Endothelial cell of umbilical vein (primary cell): ENCODE data around the gene PHOX2A. TPM values are rescaled to one million over a fixed set of nuclear protein-coding genes. Genes with fewer than 3 reads are reported as not detected.

ENCODE experiments used
- BruUV-seq: library from RNA; stranded (reverse); fragments of 400-500 nt; replicated peaks from 2 replicates; lab custom pipeline; 2021; lab: Mats Ljungman, UMichigan
- CTCF ChIA-PET: fragments of 300-600, 350-600 bp; sonication (Branson Sonifier 250); formaldehyde crosslinking; loops from one replicate; lab custom pipeline; 2021; ENCODE audit warnings: antibody characterized with exemption, inconsistent platforms; lab: Charles Lee
- POLR2A ChIA-PET: fragments of 300-600, 350-600 bp; sonication (Branson Sonifier 250); formaldehyde crosslinking; loops from one replicate; lab custom pipeline; 2021; ENCODE audit warnings: antibody characterized with exemption, inconsistent platforms; lab: Charles Lee
- DNase-seq: peaks from one replicate; pipeline ENCODE4 v3.0.0-alpha.2; 2011; ENCODE audit warnings: low read depth, low spot score
- FAIRE-seq: peaks from 2 replicates; lab custom pipeline; 2011; peaks lifted over from hg19 to GRCh38; lab: Jason Lieb, UNC
- H2AFZ ChIP-seq: 2 replicates; pipeline ENCODE4 v1.6.0; 2012; ENCODE audit warnings: low read depth, low read length, control low read depth, inconsistent platforms
- H3K27ac ChIP-seq: 2 replicates; pipeline ENCODE4 v1.5.1; 2011; ENCODE audit warnings: low read depth, mild to moderate bottlenecking, control low read depth, low read length, moderate library complexity; ENCODE audit not compliant: insufficient read depth
- H3K27me3 ChIP-seq, 2 experiments: 2 replicates each; pipeline versions ENCODE4 v1.6.0 to v1.6.1; 2011; ENCODE audit warnings: low read length in 2 of 2, mixed read lengths in 1 of 2; ENCODE audit not compliant: control insufficient read depth in 2 of 2, insufficient read depth in 2 of 2
- H3K36me3 ChIP-seq, 2 experiments: 2 replicates in 1 of 2; 3 replicates in 1 of 2; pipeline ENCODE4 v1.5.1; 2011; ENCODE audit warnings: low read length in 2 of 2, mild to moderate bottlenecking in 1 of 2, moderate library complexity in 1 of 2; ENCODE audit not compliant: control insufficient read depth in 2 of 2, insufficient read depth in 2 of 2; ENCODE audit errors: extremely low read depth in 1 of 2
- H3K4me1 ChIP-seq: 3 replicates; pipeline ENCODE4 v1.5.1; 2011; ENCODE audit warnings: mild to moderate bottlenecking, low read length; ENCODE audit not compliant: control insufficient read depth, insufficient read depth; ENCODE audit errors: extremely low read depth
- H3K4me2 ChIP-seq: 2 replicates; pipeline ENCODE4 v1.6.1; 2011; ENCODE audit warnings: low read length, control low read depth, mixed read lengths; ENCODE audit not compliant: insufficient read depth
- H3K4me3 ChIP-seq, 3 experiments: fragments of 200-600 bp in 1 of 3; sonication (generic), shearing (Covaris generic) in 1 of 3; replicated peaks in 1 of 3; 2 replicates each; pipeline ENCODE4 v1.5.1; 2011 to 2016; ENCODE audit warnings: control low read depth in 3 of 3, low read length in 3 of 3, mild to moderate bottlenecking in 2 of 3, inconsistent platforms in 1 of 3, low read depth in 1 of 3, moderate library complexity in 1 of 3; ENCODE audit not compliant: insufficient read depth in 1 of 3
- H3K79me2 ChIP-seq: 2 replicates; pipeline ENCODE4 v1.6.0; 2012; ENCODE audit warnings: low read length, inconsistent platforms; ENCODE audit not compliant: control insufficient read depth, insufficient read depth
- H3K9ac ChIP-seq: replicated peaks from 2 replicates; pipeline ENCODE3; 2011; ENCODE audit warnings: low read length, control low read depth; ENCODE audit not compliant: insufficient read depth; ENCODE audit errors: extremely low read depth
- H3K9me1 ChIP-seq: replicated peaks from 3 replicates; pipeline ENCODE4 v1.6.0; 2011; ENCODE audit warnings: mild to moderate bottlenecking, low read length; ENCODE audit not compliant: control insufficient read depth, insufficient read depth; ENCODE audit errors: extremely low read depth
- H3K9me3 ChIP-seq: replicated peaks from 2 replicates; pipeline ENCODE4 v1.5.1; 2012; ENCODE audit warnings: low read length, inconsistent platforms; ENCODE audit not compliant: control insufficient read depth, insufficient read depth
- H4K20me1 ChIP-seq: replicated peaks from 2 replicates; pipeline ENCODE3; 2011; ENCODE audit warnings: mild to moderate bottlenecking, low read length; ENCODE audit not compliant: control insufficient read depth, insufficient read depth; ENCODE audit errors: extremely low read depth
- CTCF ChIP-seq, 2 donors: IDR thresholded peaks; 1 replicate in 1 of 2; 2 replicates in 1 of 2; pipeline ENCODE4 v1.5.1; 2011; ENCODE audit warnings: low read length in 2 of 2, mild to moderate bottlenecking in 2 of 2, moderate library complexity in 2 of 2, control low read depth in 1 of 2, inconsistent platforms in 1 of 2, low read depth in 1 of 2; ENCODE audit not compliant: insufficient read depth in 1 of 2; ENCODE audit errors: extremely low read depth in 1 of 2
- EZH2 ChIP-seq: IDR thresholded peaks from 2 replicates; pipeline ENCODE4 v1.6.1; 2012; ENCODE audit warnings: borderline replicate concordance, low read depth, mild to moderate bottlenecking, moderate library complexity, low read length, inconsistent platforms; ENCODE audit not compliant: severe bottlenecking
- FOS ChIP-seq: IDR thresholded peaks from 2 replicates; pipeline ENCODE4 v1.6.1; 2011; ENCODE audit warnings: mild to moderate bottlenecking, low read length, moderate library complexity, borderline replicate concordance; ENCODE audit not compliant: insufficient read depth
- GATA2 ChIP-seq: IDR thresholded peaks from 2 replicates; pipeline ENCODE4 v1.7.0; 2011; ENCODE audit warnings: low read depth, mild to moderate bottlenecking, moderate library complexity, mixed read lengths, low read length; ENCODE audit not compliant: insufficient read length, insufficient read depth
- JUN ChIP-seq: IDR thresholded peaks from 2 replicates; pipeline ENCODE4 v1.6.1; 2011; ENCODE audit warnings: borderline replicate concordance, low read depth; ENCODE audit not compliant: insufficient read length, insufficient read depth
- MAX ChIP-seq: IDR thresholded peaks from 2 replicates; pipeline ENCODE4 v1.6.1; 2011; ENCODE audit not compliant: insufficient read depth, insufficient read length
- MYC ChIP-seq: IDR thresholded peaks from one replicate; pipeline ENCODE4 v1.6.1; 2011; ENCODE audit warnings: mild to moderate bottlenecking, low read depth, low read length
- POLR2A ChIP-seq: IDR thresholded peaks from 2 replicates; pipeline ENCODE4 v1.6.1; 2012; ENCODE audit warnings: low read depth, mild to moderate bottlenecking, control low read depth, low read length
- POLR2AphosphoS5 ChIP-seq: IDR thresholded peaks from 2 replicates; pipeline ENCODE4 v1.6.1; 2012; ENCODE audit warnings: low read depth, mild to moderate bottlenecking, control low read depth, low read length, moderate library complexity; ENCODE audit not compliant: insufficient read depth
- dilution Hi-C: fragments of 300-500 bp; cut with MboI; formaldehyde crosslinking; loops from one replicate; pipeline ENCODE4 v1.15.0; 2019; ENCODE audit warnings: low sequenced_read_pairs; ENCODE audit not compliant: extremely low pct_ligation_motif_present
- intact Hi-C: fragments of 100-400 bp; cut with micrococcal nuclease; formaldehyde crosslinking; loops from one replicate; pipeline ENCODE4 v1.10.0; 2022
- polyA plus RNA-seq, 4 experiments: library from polyadenylated mRNA; depleted of rRNA in 3 of 4; stranded (reverse) in 3 of 4; unstranded in 1 of 4; fragments of >200 nt; gene quantifications; 2 replicates each; pipeline versions ENCODE4 v1.2.1 to v1.2.3, GENCODE V29; 2011 to 2012; ENCODE audit warnings: missing spikeins in 1 of 4
- total RNA-seq: library from RNA; stranded (reverse); gene quantifications from 2 replicates; pipeline ENCODE4 v1.2.3, GENCODE V29; 2021

Gene PHOX2A
- total and polyA plus RNA-seq, 2 donors (not counting 3 experiments of a cell fraction or from before 2014, with no cell fraction given) = not detected

GRCh38 chr11:72220696-72221363, 23.1 kb downstream of the PHOX2A start:
- Histone ChIP-seq H3K9me3 (no peaks in the 10 kb centered on the region), H3K79me2 (peaks cover 15% of the 10 kb centered on the region), H3K9ac (no peak overlapping the region), H3K27me3 (peaks cover 12 to 21% of the 10 kb centered on the region in 2 experiments), H3K4me3 (no peak overlapping the region), H3K4me2 (no peak overlapping the region), H3K4me1 (peaks cover 9% of the 10 kb centered on the region), H3K27ac (no peak overlapping the region), H3K9me1 (no peaks in the 10 kb centered on the region), H4K20me1 (no peaks in the 10 kb centered on the region), H2AFZ (no peak overlapping the region), H3K36me3 (no peaks in the 10 kb centered on the region)
- ChIA-PET POLR2A (no interaction called here), CTCF (interaction anchor here (3.2 kb wide), 1 partner anchor 196 kb away, joined by 15 read pairs; no protein-coding TSS in a partner anchor)
- FAIRE-seq (no peak), DNase-seq (no peak)
- no peak for TF ChIP-seq MAX
- no peak for TF ChIP-seq FOS
- TF ChIP-seq POLR2AphosphoS5 = no peak
- no peak for TF ChIP-seq MYC
- no peak for TF ChIP-seq POLR2A
- no peak for TF ChIP-seq GATA2
- TF ChIP-seq JUN = no peak
- no peak for TF ChIP-seq EZH2
- no peak for TF ChIP-seq CTCF (IDR thresholded peaks at IDR 0.05; ENCODE audit: extremely low read depth in 1 of 2, insufficient read depth in 1 of 2, low read depth in 1 of 2, low read length in 2 of 2)
- intact Hi-C loops = no loop called here
- dilution Hi-C loops = no loop called here
- no TSS peak for BruUV-seq
